GM12875 (cell line): ENCODE measurements around the gene GXYLT2.

Experiments used
- H3K4me3 ChIP-seq: one replicate; pipeline ENCODE4 v1.5.1; 2011; ENCODE audit warnings: low read depth, low read length, control low read depth
- CTCF ChIP-seq: IDR thresholded peaks from 2 replicates; pipeline ENCODE4 v1.5.1; 2011; ENCODE audit warnings: low read depth, mild to moderate bottlenecking, control low read depth, inconsistent platforms, low read length, moderate library complexity, borderline replicate concordance; ENCODE audit not compliant: insufficient read depth

GXYLT2 gene

DNA sequence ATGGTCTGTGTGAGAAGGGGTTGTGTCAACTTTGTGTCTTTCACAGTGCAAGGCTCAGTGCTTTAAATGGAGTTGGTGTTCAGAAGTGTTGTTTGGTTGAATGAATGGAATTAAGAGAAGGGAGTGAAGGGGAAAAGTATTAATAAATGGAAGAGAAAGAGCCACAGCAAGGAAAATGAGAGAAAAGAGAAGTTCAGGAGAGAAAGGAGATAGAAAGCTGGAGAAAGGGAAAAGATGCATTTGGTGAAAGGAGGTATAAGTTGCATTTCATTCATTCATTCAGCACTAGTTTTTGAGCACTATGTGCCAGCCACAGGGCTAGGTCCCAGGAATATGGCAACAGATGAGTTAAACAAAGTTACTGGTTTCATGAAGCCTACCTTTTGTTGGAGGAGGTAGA, 74.5 kb downstream of the GXYLT2 start:
- TF ChIP-seq CTCF, result no peak

GRCh38 chr3:72964633-72965032, 76.8 kb downstream of the GXYLT2 start:
- no peak for TF ChIP-seq CTCF
- H3K4me3 ChIP-seq, result no peak overlapping the region

More for the DNA sequence above, 74.5 kb downstream of the GXYLT2 start:
- H3K4me3 ChIP-seq, result no peak overlapping the region

GRCh38 chr3:72968266-72968664, 80.4 kb downstream of the GXYLT2 start:
- no peak overlapping the region for H3K4me3 ChIP-seq
- TF ChIP-seq CTCF, result no peak

- TF ChIP-seq CTCF, result no peak
- no peak overlapping the region for H3K4me3 ChIP-seq
Measured at GRCh38 chr3:72969766-72970165, 81.9 kb downstream of the GXYLT2 start.

DNA sequence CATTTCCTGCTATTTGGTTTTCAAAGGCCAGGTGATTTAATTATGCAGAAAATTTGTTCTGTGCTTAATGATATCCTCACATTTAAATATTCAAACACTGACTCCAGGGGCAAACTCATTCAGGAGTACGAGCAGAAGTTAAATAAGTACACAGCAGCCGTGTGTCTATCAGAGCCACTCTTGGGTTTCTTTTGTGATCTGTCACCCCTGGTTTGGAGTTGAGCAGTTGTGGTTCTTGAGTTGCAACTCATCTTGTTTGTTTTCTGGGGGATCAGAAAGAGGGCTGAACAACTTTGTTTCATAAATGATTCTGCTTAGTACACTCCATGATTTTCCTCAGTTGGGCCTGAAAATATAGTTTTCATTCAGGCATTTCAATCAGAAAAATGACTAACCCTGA, 83.1 kb downstream of the GXYLT2 start:
- TF ChIP-seq CTCF, result no peak
- H3K4me3 ChIP-seq, result no peak overlapping the region

DNA sequence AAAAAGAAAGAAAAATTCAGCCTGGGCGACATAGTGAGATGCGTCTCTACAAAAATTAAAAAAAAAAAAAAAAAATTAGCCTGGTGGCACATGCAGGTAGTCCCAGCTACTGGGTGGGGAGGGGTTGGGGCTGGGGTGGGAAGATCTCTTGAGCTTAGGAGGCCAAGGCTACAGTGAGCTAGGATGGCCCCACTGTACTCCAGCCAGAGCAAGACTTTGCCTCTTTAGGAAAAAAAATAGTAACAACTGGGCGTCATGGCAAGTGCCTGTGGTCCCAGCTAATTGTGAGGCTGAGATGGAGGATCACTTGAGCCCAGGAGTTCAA, 84.8 kb downstream of the GXYLT2 start:
- H3K4me3 ChIP-seq, result no peak overlapping the region
- TF ChIP-seq CTCF, result no peak

DNA sequence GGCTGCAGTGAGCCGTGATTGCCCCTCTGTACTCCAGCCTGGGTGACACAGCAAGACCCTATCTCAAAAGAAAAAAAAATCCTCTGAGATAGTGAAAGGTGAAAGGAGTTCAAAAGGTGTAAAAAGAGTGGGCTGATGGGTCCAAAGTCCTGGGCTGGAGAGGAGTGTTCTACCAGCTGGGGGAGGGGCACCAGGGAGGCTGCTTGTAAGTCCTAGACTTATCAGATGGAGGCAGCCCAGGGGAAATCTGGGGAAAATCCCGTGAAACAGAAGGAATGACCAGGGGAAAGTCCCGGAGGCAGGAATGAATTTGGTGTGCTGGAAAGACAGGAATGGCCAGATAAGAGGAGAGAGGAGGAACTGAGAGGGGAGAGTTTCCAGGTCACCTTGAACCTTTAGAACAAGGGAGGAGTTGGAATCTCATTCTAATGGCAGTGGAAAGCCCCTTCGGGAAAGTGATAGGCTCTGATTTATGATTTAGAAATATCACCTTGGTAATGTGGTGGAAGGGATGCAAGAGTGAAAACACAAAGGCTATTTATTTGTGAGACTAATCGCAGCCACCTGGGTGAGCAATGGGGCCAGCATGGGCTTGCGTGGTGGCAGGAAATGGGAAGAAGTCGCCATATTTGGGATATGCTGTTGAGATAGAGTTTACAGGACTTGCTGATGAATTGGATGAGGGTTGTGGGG, 85.3 kb downstream of the GXYLT2 start:
- H3K4me3 ChIP-seq, result no peak overlapping the region
- TF ChIP-seq CTCF, result no peak
